NCI-H1436 (cell line): Measurements from ENCODE around the gene DHRS7B.
"Not testable (repeated sequence)": the region's sequence is repeated elsewhere in the genome, so short reads cannot be mapped to it uniquely, and the experiment has no call there.

ENCODE experiments used
- DNase-seq: peaks from one replicate; lab custom pipeline; 2025; lab: John Stamatoyannopoulos, UW

The DHRS7B gene

GRCh38 chr17:21108651-21109050 lies 18.1 kb upstream of the DHRS7B start:
- no peak for DNase-seq

GRCh38 chr17:21113049-21113690 lies 13.6 kb upstream of the DHRS7B start:
- no peak for DNase-seq

GRCh38 chr17:21113716-21114115 lies 13.0 kb upstream of the DHRS7B start:
- no peak for DNase-seq

- DNase-seq, result not testable (repeated sequence)
These were observed 12.0 kb upstream of the DHRS7B start for GRCh38 chr17:21114791-21115190.

GRCh38 chr17:21119247-21119918 lies 7.4 kb upstream of the DHRS7B start:
- DNase-seq, result peak; percentile 71

- DNase-seq, result no peak
These were observed 6.9 kb upstream of the DHRS7B start for GRCh38 chr17:21119919-21120249.

GRCh38 chr17:21124086-21124485 lies 2.7 kb upstream of the DHRS7B start:
- no peak for DNase-seq

- DNase-seq, result not testable (repeated sequence)
These were observed 2.2 kb upstream of the DHRS7B start for GRCh38 chr17:21124517-21124916.

GRCh38 chr17:21125862-21126261 lies 902 bp upstream of the DHRS7B start:
- DNase-seq, result no peak

GRCh38 chr17:21127509-21128077 lies 829 bp downstream of the DHRS7B start:
- DNase-seq, result no peak

- no peak for DNase-seq
These were observed 2.4 kb downstream of the DHRS7B start for GRCh38 chr17:21129023-21129681.

GRCh38 chr17:21131137-21131536 lies 4.4 kb downstream of the DHRS7B start:
- DNase-seq, result no peak

GRCh38 chr17:21132428-21132827 lies 5.7 kb downstream of the DHRS7B start:
- DNase-seq, result no peak

GRCh38 chr17:21134559-21134958 lies 7.8 kb downstream of the DHRS7B start:
- no peak for DNase-seq

GRCh38 chr17:21140911-21141310 lies 14.1 kb downstream of the DHRS7B start:
- no peak for DNase-seq

GRCh38 chr17:21141331-21141730 lies 14.6 kb downstream of the DHRS7B start:
- no peak for DNase-seq

- DNase-seq, result not testable (repeated sequence)
These were observed 15.3 kb downstream of the DHRS7B start for GRCh38 chr17:21142065-21142464.

GRCh38 chr17:21143695-21144094 lies 16.9 kb downstream of the DHRS7B start:
- no peak for DNase-seq

GRCh38 chr17:21144299-21144698 lies 17.5 kb downstream of the DHRS7B start:
- DNase-seq, result not testable (repeated sequence)

GRCh38 chr17:21146362-21147015 lies 19.7 kb downstream of the DHRS7B start:
- no peak for DNase-seq

GRCh38 chr17:21149621-21150020 lies 22.9 kb downstream of the DHRS7B start:
- no peak for DNase-seq

- DNase-seq, result no peak
These were observed 26.0 kb downstream of the DHRS7B start for GRCh38 chr17:21152731-21153130.
